A549 (cell line): ENCODE results near the gene ATF1. TPM values are rescaled to one million over a fixed set of nuclear protein-coding genes. Genes with fewer than 3 reads are reported as not detected.

ENCODE experiments used
- ATAC-seq, 2 experiments: fragments of 200-7000 bp in 1 of 2; fragments of >200 bp in 1 of 2; cut with Nextera tagmentation in 1 of 2; cut with Tn5 transposase in 1 of 2; 3 replicates each; pipeline versions ENCODE4 v1.8.0 to v1.9.1; 2018 to 2020; ENCODE audit warnings: mild to moderate bottlenecking in 1 of 2, moderate library complexity in 1 of 2
- CTCF ChIA-PET: fragments of 300-600 bp; sonication (Branson Sonifier 250); formaldehyde crosslinking; extraction: SDS; loops from one replicate; lab custom pipeline; 2021; ENCODE audit warnings: antibody characterized with exemption, inconsistent platforms; lab: Yijun Ruan, JAX
- POLR2A ChIA-PET: fragments of 350-600 bp; formaldehyde crosslinking; extraction: SDS; loops from one replicate; lab custom pipeline; 2021; ENCODE audit warnings: antibody characterized with exemption, inconsistent platforms; lab: Yijun Ruan, JAX
- DNase-seq, 2 experiments: peaks; one replicate each; pipeline versions ENCODE4 v3.0.0 to v3.0.0-alpha.2; 2011 to 2016; ENCODE audit warnings: low read depth in 1 of 2, low spot score in 1 of 2
- FAIRE-seq: peaks from 2 replicates; lab custom pipeline; 2011; peaks lifted over from hg19 to GRCh38; lab: Jason Lieb, UNC
- H3K27ac ChIP-seq, 2 experiments: fragments of >200 bp; sonication (Bioruptor Twin); formaldehyde crosslinking; 3 replicates each; pipeline ENCODE4 v1.5.1; 2016 to 2017
- H3K4me1 ChIP-seq: fragments of >200 bp; sonication (Bioruptor Twin); formaldehyde crosslinking; 3 replicates; pipeline ENCODE4 v1.6.1; 2016
- H3K4me2 ChIP-seq: fragments of >200 bp; sonication (Bioruptor Twin); formaldehyde crosslinking; 3 replicates; pipeline ENCODE4 v1.6.1; 2016
- H3K4me3 ChIP-seq: fragments of >200 bp; sonication (Bioruptor Twin); formaldehyde crosslinking; 3 replicates; pipeline ENCODE4 v1.5.1; 2016
- H3K9me3 ChIP-seq: fragments of >200 bp; sonication (Bioruptor Twin); formaldehyde crosslinking; 3 replicates; pipeline ENCODE4 v1.6.1; 2016
- CBX8 ChIP-seq: fragments of 200-600 bp; sonication (generic); IDR thresholded peaks from 2 replicates; pipeline ENCODE4 v1.6.1; 2016
- FOSL2 ChIP-seq, 2 experiments: fragments of 450-650 bp in 1 of 2; fragments of >200 bp in 1 of 2; sonication (Bioruptor Twin) in 1 of 2; formaldehyde crosslinking; IDR thresholded peaks; 2 replicates each; pipeline versions ENCODE4 v1.5.0 to v1.6.1; 2016 to 2020; ENCODE audit warnings: mild to moderate bottlenecking in 1 of 2, moderate library complexity in 1 of 2
- FOXS1 ChIP-seq: fragments of 250-450 bp; sonication (Bioruptor Pico); IDR thresholded peaks from 2 replicates; pipeline ENCODE4 v1.5.0; 2020; ENCODE audit warnings: mild to moderate bottlenecking, moderate library complexity
- GATA3 ChIP-seq: IDR thresholded peaks from 2 replicates; pipeline ENCODE4 v1.6.1; 2012; ENCODE audit warnings: borderline replicate concordance
- HDAC2 ChIP-seq: fragments of 200-600 bp; sonication (generic); IDR thresholded peaks from 2 replicates; pipeline ENCODE4 v1.6.1; 2016
- HEYL ChIP-seq: fragments of 250-450 bp; sonication (Bioruptor Pico); IDR thresholded peaks from 2 replicates; pipeline ENCODE4 v1.8.0; 2021; ENCODE audit warnings: mild to moderate bottlenecking, moderate library complexity
- HOXA7 ChIP-seq: fragments of 250-450 bp; sonication (Bioruptor Pico); IDR thresholded peaks from 2 replicates; pipeline ENCODE4 v1.5.0; 2020; ENCODE audit warnings: mild to moderate bottlenecking, moderate library complexity
- JUN ChIP-seq, 2 experiments: fragments of >200 bp; sonication (Bioruptor Twin); formaldehyde crosslinking; IDR thresholded peaks; 2 replicates in 1 of 2; 3 replicates in 1 of 2; pipeline ENCODE4 v1.6.1; 2016 to 2017
- KDM1A ChIP-seq: fragments of 200-600 bp; sonication (generic); IDR thresholded peaks from 2 replicates; pipeline ENCODE4 v1.6.1; 2016; ENCODE audit warnings: low read depth, mild to moderate bottlenecking
- KDM5A ChIP-seq: fragments of 200-600 bp; sonication (generic); IDR thresholded peaks from 2 replicates; pipeline ENCODE4 v1.6.1; 2016; ENCODE audit warnings: antibody characterized with exemption, mild to moderate bottlenecking
- MAFK ChIP-seq: fragments of 450-650 bp; IDR thresholded peaks from 2 replicates; pipeline ENCODE4 v1.6.1; 2014; ENCODE audit not compliant: partially characterized antibody
- NFE2L2 ChIP-seq: fragments of 150-350 bp; conservative IDR thresholded peaks from 2 replicates; pipeline ENCODE4 v1.6.1; 2014; ENCODE audit warnings: low read length
- NR3C1 ChIP-seq: fragments of >200 bp; sonication (Bioruptor Twin); formaldehyde crosslinking; IDR thresholded peaks from 3 replicates; pipeline ENCODE4 v1.6.1; 2017
- PHF8 ChIP-seq: fragments of 200-600 bp; sonication (generic); IDR thresholded peaks from 2 replicates; pipeline ENCODE4 v1.6.1; 2016; ENCODE audit warnings: low read depth, mild to moderate bottlenecking, antibody characterized with exemption, moderate library complexity, borderline replicate concordance
- POLR2AphosphoS2 ChIP-seq: conservative IDR thresholded peaks from 2 replicates; pipeline ENCODE4 v1.6.1; 2012; ENCODE audit warnings: low read length, improper control_type of control experiment, inconsistent platforms
- RFX5 ChIP-seq: fragments of 450-650 bp; IDR thresholded peaks from 2 replicates; pipeline ENCODE4 v1.7.1; 2014; ENCODE audit warnings: antibody characterized with exemption, mild to moderate bottlenecking, moderate library complexity
- RNF2 ChIP-seq: fragments of 200-600 bp; sonication (generic); IDR thresholded peaks from 2 replicates; pipeline ENCODE4 v1.6.1; 2016; ENCODE audit warnings: low read depth, mild to moderate bottlenecking, antibody characterized with exemption, moderate library complexity, borderline replicate concordance
- SMC3 ChIP-seq: fragments of >200 bp; sonication (Bioruptor Twin); formaldehyde crosslinking; IDR thresholded peaks from 3 replicates; pipeline ENCODE4 v1.6.1; 2018; ENCODE audit warnings: inconsistent platforms
- ZC3H11A ChIP-seq: fragments of 450-650 bp; IDR thresholded peaks from 2 replicates; pipeline ENCODE4 v1.6.1; 2014; ENCODE audit warnings: antibody characterized with exemption, mild to moderate bottlenecking
- ZFP36 ChIP-seq: fragments of 450-650 bp; IDR thresholded peaks from 2 replicates; pipeline ENCODE4 v1.6.1; 2014; ENCODE audit warnings: borderline replicate concordance; ENCODE audit not compliant: partially characterized antibody
- ZSCAN20 ChIP-seq: fragments of 250-450 bp; sonication (Bioruptor Pico); IDR thresholded peaks from 2 replicates; pipeline ENCODE4 v1.8.0; 2022; ENCODE audit warnings: mild to moderate bottlenecking, moderate library complexity
- WGBS: methylation state at CpG from one replicate; pipeline ENCODE4 v1.1.6; 2017; ENCODE audit errors: missing lambda C conversion rate; 5-methylcytosine and 5-hydroxymethylcytosine counted together
- polyA plus RNA-seq, 4 experiments: library from polyadenylated mRNA; depleted of rRNA in 3 of 4; stranded (reverse); fragments of >200 nt; fragmentation: RNase III in 1 of 4; extraction: RNeasy Plus Mini Kit Qiagen cat#74134 plus additional on column Dnase treatment in 1 of 4; gene quantifications; 2 replicates in 3 of 4; 3 replicates in 1 of 4; pipeline ENCODE4 v1.2.3, GENCODE V29; 2011 to 2017
- TF ChIP-seq, protein P1 (sequence below): fragments of 200-600 bp; sonication (generic); IDR thresholded peaks from 2 replicates; pipeline ENCODE4 v1.6.1; 2016; ENCODE audit warnings: antibody characterized with exemption, mild to moderate bottlenecking, moderate library complexity
- TF ChIP-seq, protein P2 (sequence below): fragments of 250-450 bp; sonication (Bioruptor Pico); IDR thresholded peaks from 2 replicates; pipeline ENCODE4 v1.5.0; 2020; ENCODE audit warnings: low read depth, mild to moderate bottlenecking, moderate library complexity
- TF ChIP-seq, protein P3 (sequence below): fragments of 150-350 bp; IDR thresholded peaks from 2 replicates; pipeline ENCODE4 v1.6.1; 2014; ENCODE audit warnings: low read depth, mild to moderate bottlenecking, low read length
- TF ChIP-seq, protein P4 (sequence below): fragments of >200 bp; sonication (Bioruptor Twin); formaldehyde crosslinking; IDR thresholded peaks from 3 replicates; pipeline ENCODE4 v1.5.1; 2016

Gene ATF1
- polyA plus RNA-seq, 2 of the 4 experiments (the other 2 are of a cell fraction), result 34.2 to 77.1 TPM

DNA sequence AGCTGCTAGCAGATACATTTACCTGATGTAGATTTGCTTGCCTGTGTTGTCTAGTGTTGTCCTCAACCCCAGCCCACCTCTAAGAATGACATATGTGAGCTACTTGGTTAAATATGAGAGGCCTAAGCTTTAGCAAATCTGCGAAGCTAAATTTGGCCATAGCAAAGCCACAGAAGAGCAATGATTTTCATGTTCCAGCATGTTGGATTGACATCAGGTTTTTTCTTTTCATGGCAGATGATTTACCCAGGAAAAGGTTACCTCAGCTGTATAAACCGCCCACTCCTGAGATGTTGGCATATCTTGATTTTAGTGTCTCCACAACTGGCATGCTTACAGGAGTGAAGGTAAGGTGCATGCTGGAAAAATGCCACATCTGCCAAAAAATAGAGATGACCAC is 36.4 kb upstream of the ATF1 start (continued):
- TF ChIP-seq, protein P1, sequence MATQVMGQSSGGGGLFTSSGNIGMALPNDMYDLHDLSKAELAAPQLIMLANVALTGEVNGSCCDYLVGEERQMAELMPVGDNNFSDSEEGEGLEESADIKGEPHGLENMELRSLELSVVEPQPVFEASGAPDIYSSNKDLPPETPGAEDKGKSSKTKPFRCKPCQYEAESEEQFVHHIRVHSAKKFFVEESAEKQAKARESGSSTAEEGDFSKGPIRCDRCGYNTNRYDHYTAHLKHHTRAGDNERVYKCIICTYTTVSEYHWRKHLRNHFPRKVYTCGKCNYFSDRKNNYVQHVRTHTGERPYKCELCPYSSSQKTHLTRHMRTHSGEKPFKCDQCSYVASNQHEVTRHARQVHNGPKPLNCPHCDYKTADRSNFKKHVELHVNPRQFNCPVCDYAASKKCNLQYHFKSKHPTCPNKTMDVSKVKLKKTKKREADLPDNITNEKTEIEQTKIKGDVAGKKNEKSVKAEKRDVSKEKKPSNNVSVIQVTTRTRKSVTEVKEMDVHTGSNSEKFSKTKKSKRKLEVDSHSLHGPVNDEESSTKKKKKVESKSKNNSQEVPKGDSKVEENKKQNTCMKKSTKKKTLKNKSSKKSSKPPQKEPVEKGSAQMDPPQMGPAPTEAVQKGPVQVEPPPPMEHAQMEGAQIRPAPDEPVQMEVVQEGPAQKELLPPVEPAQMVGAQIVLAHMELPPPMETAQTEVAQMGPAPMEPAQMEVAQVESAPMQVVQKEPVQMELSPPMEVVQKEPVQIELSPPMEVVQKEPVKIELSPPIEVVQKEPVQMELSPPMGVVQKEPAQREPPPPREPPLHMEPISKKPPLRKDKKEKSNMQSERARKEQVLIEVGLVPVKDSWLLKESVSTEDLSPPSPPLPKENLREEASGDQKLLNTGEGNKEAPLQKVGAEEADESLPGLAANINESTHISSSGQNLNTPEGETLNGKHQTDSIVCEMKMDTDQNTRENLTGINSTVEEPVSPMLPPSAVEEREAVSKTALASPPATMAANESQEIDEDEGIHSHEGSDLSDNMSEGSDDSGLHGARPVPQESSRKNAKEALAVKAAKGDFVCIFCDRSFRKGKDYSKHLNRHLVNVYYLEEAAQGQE, result no peak
- no peak for TF ChIP-seq SMC3
- TF ChIP-seq, all 56 proteins: peak for 0

DNA sequence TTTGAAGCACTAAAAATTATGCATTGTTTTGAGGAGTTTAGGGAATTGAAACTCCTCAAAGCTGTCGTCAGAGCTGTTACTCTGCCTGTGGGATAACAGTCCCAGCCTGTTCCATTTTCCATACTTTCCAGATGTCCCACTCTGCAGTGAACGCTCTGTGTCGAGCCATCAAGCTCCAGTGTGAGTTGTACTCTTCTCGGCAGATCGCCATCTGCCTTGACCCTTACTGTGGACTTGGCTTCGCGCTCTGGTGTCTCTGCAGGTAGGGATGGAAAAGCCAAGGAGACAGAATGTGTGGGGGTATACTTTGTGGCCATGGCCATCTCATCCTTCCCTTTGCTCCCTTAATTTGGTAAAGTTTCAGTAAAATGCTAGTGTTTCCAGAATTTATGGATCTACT is 35.5 kb upstream of the ATF1 start:
- Histone ChIP-seq H3K4me1 (peaks cover 9% of the 10 kb centered on the region; the same call in 2 of the 3 replicates), H3K4me3 (no peak overlapping the region), H3K27ac (no peak overlapping the region), H3K9me3 (no peaks in the 10 kb centered on the region), H3K4me2 (no peak overlapping the region)
- ChIA-PET POLR2A (no interaction called here), CTCF (interaction anchor here (1.2 to 1.3 kb wide), 2 partner anchors 23 to 32 kb away, joined by 4 read pairs; no protein-coding TSS in a partner anchor)
- WGBS, result 92% methylated on average over 7 of the region's 7 CpGs
- no peak for FAIRE-seq
- no peak for TF ChIP-seq POLR2AphosphoS2
- TF ChIP-seq ZC3H11A, result no peak
- no peak for TF ChIP-seq FOSL2 (IDR thresholded peaks at IDR 0.05)
- TF ChIP-seq FOSL2 (CRISPR knock-in tag; IDR thresholded peaks at IDR 0.05), result no peak
- no peak for TF ChIP-seq NR3C1
- no peak for TF ChIP-seq NFE2L2
- TF ChIP-seq HOXA7 (CRISPR knock-in tag), result no peak
- TF ChIP-seq HDAC2, result no peak
- no peak for TF ChIP-seq ZSCAN20 (CRISPR knock-in tag)
- no peak for TF ChIP-seq HEYL (CRISPR knock-in tag)
- TF ChIP-seq KDM1A, result no peak
- TF ChIP-seq ZFP36, result no peak
- TF ChIP-seq PHF8, result no peak
- TF ChIP-seq GATA3, result no peak
- no peak for DNase-seq
- ATAC-seq, result no peak

DNA sequence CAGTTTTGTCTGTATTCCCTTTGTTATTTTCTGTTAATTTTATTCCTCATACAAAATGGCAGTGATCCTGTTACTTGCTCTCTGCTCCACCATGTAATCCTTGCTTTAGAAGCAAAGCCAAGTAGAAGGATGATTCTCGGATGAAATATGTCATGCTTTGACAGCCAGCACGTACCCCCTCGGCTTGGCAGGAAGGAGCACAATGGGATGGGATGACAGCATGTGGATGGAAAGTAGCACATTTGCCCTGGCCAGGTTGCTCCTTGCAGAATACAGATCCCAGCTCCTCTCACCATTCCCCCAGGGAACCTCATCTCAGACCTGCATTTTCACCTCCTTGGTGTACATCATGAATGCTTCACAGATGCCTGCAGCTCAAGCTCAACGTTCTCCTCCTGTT is 35.1 kb upstream of the ATF1 start:
- DNase-seq (no peak), FAIRE-seq (no peak), ATAC-seq (no peak)
- Histone ChIP-seq H3K27ac (no peak overlapping the region), H3K4me1 (peaks cover 9% of the 10 kb centered on the region; the same call in 2 of the 3 replicates), H3K4me3 (no peak overlapping the region), H3K4me2 (no peak overlapping the region), H3K9me3 (no peaks in the 10 kb centered on the region)
- CTCF ChIA-PET, result no interaction called here
- POLR2A ChIA-PET, result no interaction called here
- WGBS, result 92% methylated on average over 4 of the region's 4 CpGs
- TF ChIP-seq NR3C1 (no peak), PHF8 (no peak), SMC3 (no peak), MAFK (no peak), JUN (IDR thresholded peaks at IDR 0.05) (no peak), FOXS1 (no peak), KDM5A (no peak), RNF2 (no peak), HOXA7 (CRISPR knock-in tag) (no peak), ZSCAN20 (CRISPR knock-in tag) (no peak), RFX5 (no peak), CBX8 (no peak)
- TF ChIP-seq, protein P2, sequence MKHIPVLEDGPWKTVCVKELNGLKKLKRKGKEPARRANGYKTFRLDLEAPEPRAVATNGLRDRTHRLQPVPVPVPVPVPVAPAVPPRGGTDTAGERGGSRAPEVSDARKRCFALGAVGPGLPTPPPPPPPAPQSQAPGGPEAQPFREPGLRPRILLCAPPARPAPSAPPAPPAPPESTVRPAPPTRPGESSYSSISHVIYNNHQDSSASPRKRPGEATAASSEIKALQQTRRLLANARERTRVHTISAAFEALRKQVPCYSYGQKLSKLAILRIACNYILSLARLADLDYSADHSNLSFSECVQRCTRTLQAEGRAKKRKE (CRISPR knock-in tag), result no peak
- TF ChIP-seq, protein P3, sequence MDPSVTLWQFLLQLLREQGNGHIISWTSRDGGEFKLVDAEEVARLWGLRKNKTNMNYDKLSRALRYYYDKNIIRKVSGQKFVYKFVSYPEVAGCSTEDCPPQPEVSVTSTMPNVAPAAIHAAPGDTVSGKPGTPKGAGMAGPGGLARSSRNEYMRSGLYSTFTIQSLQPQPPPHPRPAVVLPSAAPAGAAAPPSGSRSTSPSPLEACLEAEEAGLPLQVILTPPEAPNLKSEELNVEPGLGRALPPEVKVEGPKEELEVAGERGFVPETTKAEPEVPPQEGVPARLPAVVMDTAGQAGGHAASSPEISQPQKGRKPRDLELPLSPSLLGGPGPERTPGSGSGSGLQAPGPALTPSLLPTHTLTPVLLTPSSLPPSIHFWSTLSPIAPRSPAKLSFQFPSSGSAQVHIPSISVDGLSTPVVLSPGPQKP, result no peak
- TF ChIP-seq, protein P4, sequence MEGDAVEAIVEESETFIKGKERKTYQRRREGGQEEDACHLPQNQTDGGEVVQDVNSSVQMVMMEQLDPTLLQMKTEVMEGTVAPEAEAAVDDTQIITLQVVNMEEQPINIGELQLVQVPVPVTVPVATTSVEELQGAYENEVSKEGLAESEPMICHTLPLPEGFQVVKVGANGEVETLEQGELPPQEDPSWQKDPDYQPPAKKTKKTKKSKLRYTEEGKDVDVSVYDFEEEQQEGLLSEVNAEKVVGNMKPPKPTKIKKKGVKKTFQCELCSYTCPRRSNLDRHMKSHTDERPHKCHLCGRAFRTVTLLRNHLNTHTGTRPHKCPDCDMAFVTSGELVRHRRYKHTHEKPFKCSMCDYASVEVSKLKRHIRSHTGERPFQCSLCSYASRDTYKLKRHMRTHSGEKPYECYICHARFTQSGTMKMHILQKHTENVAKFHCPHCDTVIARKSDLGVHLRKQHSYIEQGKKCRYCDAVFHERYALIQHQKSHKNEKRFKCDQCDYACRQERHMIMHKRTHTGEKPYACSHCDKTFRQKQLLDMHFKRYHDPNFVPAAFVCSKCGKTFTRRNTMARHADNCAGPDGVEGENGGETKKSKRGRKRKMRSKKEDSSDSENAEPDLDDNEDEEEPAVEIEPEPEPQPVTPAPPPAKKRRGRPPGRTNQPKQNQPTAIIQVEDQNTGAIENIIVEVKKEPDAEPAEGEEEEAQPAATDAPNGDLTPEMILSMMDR, result no peak
